Sigmoid colon (tissue), 3 donors: ENCODE results near the gene KRTAP4-3.

Experiments used
- POLR2A ChIP-seq, 2 donors: fragments of 450-650 bp; IDR thresholded peaks; one replicate each; pipeline ENCODE4 v1.6.1; 2016; ENCODE audit warnings: antibody characterized with exemption in 2 of 2, mild to moderate bottlenecking in 2 of 2, moderate library complexity in 2 of 2
- TF ChIP-seq, protein P1 (sequence below), 4 experiments: fragments of 450-650 bp in 3 of 4; fragments of 200-600 bp in 1 of 4; IDR thresholded peaks; one replicate each; pipeline ENCODE4 v1.5.1; 2016 to 2019; ENCODE audit warnings: antibody characterized with exemption in 4 of 4, mild to moderate bottlenecking in 3 of 4, moderate library complexity in 2 of 4

GRCh38 chr17:41186872-41187271 lies 18.9 kb upstream of the KRTAP4-3 start:
- TF ChIP-seq POLR2A (IDR thresholded peaks at IDR 0.05): no peak
- TF ChIP-seq, protein P1, sequence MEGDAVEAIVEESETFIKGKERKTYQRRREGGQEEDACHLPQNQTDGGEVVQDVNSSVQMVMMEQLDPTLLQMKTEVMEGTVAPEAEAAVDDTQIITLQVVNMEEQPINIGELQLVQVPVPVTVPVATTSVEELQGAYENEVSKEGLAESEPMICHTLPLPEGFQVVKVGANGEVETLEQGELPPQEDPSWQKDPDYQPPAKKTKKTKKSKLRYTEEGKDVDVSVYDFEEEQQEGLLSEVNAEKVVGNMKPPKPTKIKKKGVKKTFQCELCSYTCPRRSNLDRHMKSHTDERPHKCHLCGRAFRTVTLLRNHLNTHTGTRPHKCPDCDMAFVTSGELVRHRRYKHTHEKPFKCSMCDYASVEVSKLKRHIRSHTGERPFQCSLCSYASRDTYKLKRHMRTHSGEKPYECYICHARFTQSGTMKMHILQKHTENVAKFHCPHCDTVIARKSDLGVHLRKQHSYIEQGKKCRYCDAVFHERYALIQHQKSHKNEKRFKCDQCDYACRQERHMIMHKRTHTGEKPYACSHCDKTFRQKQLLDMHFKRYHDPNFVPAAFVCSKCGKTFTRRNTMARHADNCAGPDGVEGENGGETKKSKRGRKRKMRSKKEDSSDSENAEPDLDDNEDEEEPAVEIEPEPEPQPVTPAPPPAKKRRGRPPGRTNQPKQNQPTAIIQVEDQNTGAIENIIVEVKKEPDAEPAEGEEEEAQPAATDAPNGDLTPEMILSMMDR (IDR thresholded peaks at IDR 0.05): no peak
